ENCODE results near the gene FCMR. TPM values are rescaled to one million over a fixed set of nuclear protein-coding genes. Genes with fewer than 3 reads are reported as not detected.

The FCMR gene
- total and polyA plus RNA-seq, 10 of the 15 experiments (the other 5 are each of a cell fraction or from before 2014, with no cell fraction given): 79.7 to 245 (median 123) TPM

- Histone ChIP-seq H3K4me1 (ENCODE audit: control insufficient read depth, insufficient read depth, low read length) (peaks cover 44% of the 10 kb centered on the region), H3K9me3 (replicated peaks; ENCODE audit: control insufficient read depth, insufficient read depth, low read length) (no peaks in the 10 kb centered on the region), H3K9ac (ENCODE audit: control insufficient read depth, insufficient read depth, low read length) (peak overlapping the region; percentile 94), H2AFZ (ENCODE audit: control insufficient read depth, low read depth, low read length) (no peak overlapping the region), H3K27me3 (replicated peaks in 1 of 2; ENCODE audit: control insufficient read depth in 2 of 2, insufficient read depth in 2 of 2, low read length in 1 of 2) (no peaks in the 10 kb centered on the region), H3K79me2 (ENCODE audit: control insufficient read depth, insufficient read depth, low read length) (peaks cover 61% of the 10 kb centered on the region), H3K4me3 (peak overlapping the region; percentile 86), H3K36me3 (ENCODE audit: control insufficient read depth in 2 of 2, insufficient read depth in 2 of 2, low read length in 1 of 2) (no peaks in the 10 kb centered on the region), H3K4me2 (ENCODE audit: control insufficient read depth, insufficient read depth) (peak overlapping the region; percentile 95), H3K27ac (ENCODE audit: control insufficient read depth, insufficient read depth) (peak overlapping the region; percentile 99), H4K20me1 (ENCODE audit: control insufficient read depth, insufficient read depth) (no peaks in the 10 kb centered on the region)
- peak; percentile 54 for ATAC-seq
- DNase-seq (ENCODE audit: low read depth, low spot score): peak; percentile 81
- ChIA-PET POLR2A (interaction anchor here (1.1 to 12.2 kb wide), 4 partner anchors 8 to 34 kb away, joined by 3 to 222 read pairs (median 10); no protein-coding TSS in a partner anchor), SMC1A (ENCODE audit: uncharacterized antibody, unreplicated experiment) (interaction anchor here (0.6 to 12.6 kb wide), 6 partner anchors 8 to 201 kb away, joined by 3 to 431 read pairs (median 16); partner anchors contain the start of genes IL10 and IL19), CTCF (interaction anchor here (1.3 to 12.9 kb wide), 6 partner anchors 8 to 154 kb away, joined by 3 to 643 read pairs (median 16); partner anchors contain the start of gene FCAMR), RAD21 (ENCODE audit: unreplicated experiment) (interaction anchor here (1.3 to 12.9 kb wide), 5 partner anchors 8 to 289 kb away, joined by 6 to 371 read pairs (median 29); partner anchors contain the start of genes DYRK3 and IL19)
- whole genome bisulfite sequencing (ENCODE audit: insufficient coverage, insufficient replicate concordance, low lambda C conversion rate, missing lambda C conversion rate): 17% methylated on average over 12 of the region's 12 CpGs
- in situ Hi-C loops (cut with MboI): loop anchor here (10.0 kb wide), 1 partner anchor 412 kb away; no protein-coding TSS in a partner anchor
- no peak for FAIRE-seq
- intact Hi-C loops (cut with micrococcal nuclease; ENCODE audit: unreplicated experiment): loop anchor here (5.0 kb wide), 2 partner anchors 206 to 241 kb away; partner anchors contain the start of gene MAPKAPK2
- TSS peak; percentile 97 for BruUV-seq (replicated peaks)
- no peak for TF ChIP-seq SUPT20H (IDR thresholded peaks at IDR 0.05; ENCODE audit: borderline replicate concordance, control insufficient read depth, low read depth, low read length)
- TF ChIP-seq SMC3 (IDR thresholded peaks at IDR 0.05; ENCODE audit: borderline replicate concordance, low read length): 0 out of 2 replicates have a peak, but pooled peaks have one; percentile 16
- TF ChIP-seq GABPA (IDR thresholded peaks at IDR 0.05; ENCODE audit: low read depth): no peak
- TF ChIP-seq ZBTB11 (CRISPR knock-in tag; IDR thresholded peaks at IDR 0.05): no peak
- no peak for TF ChIP-seq RBBP5 (conservative IDR thresholded peaks at IDR 0.05)
- TF ChIP-seq POU2F2 (IDR thresholded peaks at IDR 0.05; ENCODE audit: borderline replicate concordance, low read depth, low read length): 0 out of 3 replicates have a peak, but pooled peaks have one; percentile 31
- peak; percentile 63; the same call in 1 of the 2 replicates for TF ChIP-seq ATF7 (IDR thresholded peaks at IDR 0.05; ENCODE audit: low read depth)
- TF ChIP-seq HCFC1 (IDR thresholded peaks at IDR 0.05; ENCODE audit: low read length): 0 out of 2 replicates have a peak, but pooled peaks have one; percentile 18
- peak; percentile 20; the same call in 1 of the 2 replicates for TF ChIP-seq ZNF592 (IDR thresholded peaks at IDR 0.05)
- peak; percentile 42; the same call in 1 of the 2 replicates for TF ChIP-seq LARP7 (IDR thresholded peaks at IDR 0.05)
- TF ChIP-seq MEF2A (IDR thresholded peaks at IDR 0.05; ENCODE audit: insufficient read depth, low read depth, low read length): 0 out of 2 replicates have a peak, but pooled peaks have one; percentile 60
- no peak for TF ChIP-seq PAX8 (IDR thresholded peaks at IDR 0.05)
- TF ChIP-seq TCF12 (IDR thresholded peaks at IDR 0.05; ENCODE audit: low read depth, low read length): peak; percentile 99
These were observed 1.5 kb upstream of the FCMR start for GRCh38 chr1:206923009-206923960.

Data from GM12878 (cell line).